Activated T-cell treated with anti-CD3 and anti-CD28 coated beads, Interleukin-2, amount 50 U/mL, for 48 hours (primary cell): ENCODE measurements around the gene GAL3ST2.
A peak's percentile ranks its signal among the peaks of the same experiment; 100 is the strongest.
"Not testable (repeated sequence)": the region's sequence is repeated elsewhere in the genome, so short reads cannot be mapped to it uniquely, and the experiment has no call there.

Experiments
- DNase-seq, 2 experiments: peaks; one replicate each; pipeline ENCODE4 v3.0.0-alpha.2; 2020

The GAL3ST2 gene

GRCh38 chr2:241748468-241749256 lies 28.0 kb upstream of the GAL3ST2 start:
- DNase-seq: no peak

GRCh38 chr2:241750076-241750840 lies 26.4 kb upstream of the GAL3ST2 start:
- no peak for DNase-seq

- DNase-seq: no peak
Observed at GRCh38 chr2:241751152-241751551, 25.5 kb upstream of the GAL3ST2 start.

- DNase-seq: no peak
Observed at GRCh38 chr2:241751776-241752175, 24.8 kb upstream of the GAL3ST2 start.

DNA sequence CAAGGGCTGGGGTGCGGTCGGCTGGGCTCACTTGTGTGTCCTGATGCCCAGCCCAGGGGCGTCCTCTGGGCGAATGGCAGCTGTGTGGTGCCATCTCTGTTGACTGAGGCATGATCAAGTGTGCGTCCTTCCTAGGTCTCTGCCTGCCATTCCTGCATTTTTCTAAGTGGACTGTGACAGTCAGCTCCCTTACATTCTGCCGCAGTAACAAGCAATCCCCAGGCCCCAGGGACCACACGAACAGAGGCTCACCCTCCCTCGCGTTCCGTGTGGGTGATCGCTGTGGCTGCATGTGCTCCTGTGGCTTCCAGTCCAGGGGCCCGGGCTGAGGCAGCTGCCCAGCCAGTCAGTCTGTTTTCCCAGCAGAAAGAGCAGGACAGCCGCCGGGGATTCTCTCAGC lies 24.4 kb upstream of the GAL3ST2 start:
- DNase-seq: no peak

DNA sequence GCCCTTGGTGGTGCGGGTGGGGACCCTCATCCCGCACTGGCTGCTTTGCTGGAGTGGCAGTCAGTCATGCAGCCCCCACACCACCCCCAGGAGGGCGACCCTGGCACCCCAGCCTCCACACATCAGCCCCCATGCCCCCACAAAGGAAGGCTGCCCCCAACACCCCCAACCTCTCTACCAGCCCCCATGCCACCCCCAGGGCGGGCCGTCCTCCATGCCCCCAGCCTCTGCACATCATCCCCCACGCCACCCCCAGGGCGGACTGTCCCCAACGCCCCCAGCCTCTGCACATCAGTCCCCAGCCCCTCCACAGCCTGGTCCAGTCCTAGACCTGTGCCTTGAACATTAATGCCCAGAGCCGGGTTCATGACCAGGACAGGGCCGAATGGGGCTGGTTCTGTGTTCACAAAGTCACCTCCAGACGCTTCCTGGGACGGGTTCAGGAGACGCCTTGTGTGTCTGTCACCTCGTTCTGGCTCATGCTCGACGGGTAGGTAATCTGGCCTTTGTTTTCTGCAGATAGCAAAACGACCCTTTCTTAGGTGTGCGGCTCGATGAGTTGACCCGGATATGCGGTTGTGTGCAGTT lies 23.8 kb upstream of the GAL3ST2 start:
- DNase-seq: no peak

GRCh38 chr2:241753493-241753892 lies 23.1 kb upstream of the GAL3ST2 start:
- no peak for DNase-seq

DNA sequence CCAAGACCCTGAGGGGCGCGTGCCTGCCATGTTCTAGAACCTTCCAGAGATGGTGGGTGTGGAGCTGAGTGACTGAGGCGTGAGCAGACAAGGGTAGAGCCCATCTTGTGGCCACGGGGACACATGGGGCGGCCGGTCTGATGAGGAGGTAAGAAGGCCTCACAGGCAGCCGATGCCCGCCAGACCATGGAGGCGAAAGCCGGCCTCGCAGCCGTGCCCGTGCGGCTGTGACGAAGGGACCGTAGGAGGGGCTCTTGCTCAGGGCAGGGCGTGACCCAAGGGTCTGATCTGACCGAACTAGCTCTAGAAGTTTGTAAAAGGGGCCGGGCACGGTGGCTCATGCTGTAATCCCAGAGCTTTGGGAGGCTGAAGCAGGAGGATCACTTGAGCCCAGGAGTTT lies 22.6 kb upstream of the GAL3ST2 start:
- no peak for DNase-seq

GRCh38 chr2:241755166-241755565 lies 21.5 kb upstream of the GAL3ST2 start:
- no peak for DNase-seq

DNA sequence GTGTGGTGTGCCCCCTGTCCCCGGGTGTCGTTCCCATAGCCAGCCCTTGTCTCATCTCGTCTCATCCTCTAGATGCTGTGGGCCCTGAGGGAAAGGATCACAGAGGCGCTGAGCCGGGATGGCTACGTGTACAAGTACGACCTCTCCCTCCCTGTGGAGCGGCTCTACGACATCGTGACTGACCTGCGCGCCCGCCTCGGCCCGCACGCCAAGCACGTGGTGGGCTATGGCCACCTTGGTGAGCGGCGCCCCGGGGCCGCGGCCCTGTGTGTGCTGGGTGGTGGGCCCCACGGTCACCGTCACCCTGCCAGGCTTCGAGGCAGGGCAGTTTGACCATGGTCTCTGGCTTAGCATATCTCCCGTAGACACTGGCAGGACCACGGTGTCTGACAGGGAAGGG lies 20.8 kb upstream of the GAL3ST2 start:
- no peak for DNase-seq

- no peak for DNase-seq
Observed at GRCh38 chr2:241759067-241759807, 17.4 kb upstream of the GAL3ST2 start.

DNA sequence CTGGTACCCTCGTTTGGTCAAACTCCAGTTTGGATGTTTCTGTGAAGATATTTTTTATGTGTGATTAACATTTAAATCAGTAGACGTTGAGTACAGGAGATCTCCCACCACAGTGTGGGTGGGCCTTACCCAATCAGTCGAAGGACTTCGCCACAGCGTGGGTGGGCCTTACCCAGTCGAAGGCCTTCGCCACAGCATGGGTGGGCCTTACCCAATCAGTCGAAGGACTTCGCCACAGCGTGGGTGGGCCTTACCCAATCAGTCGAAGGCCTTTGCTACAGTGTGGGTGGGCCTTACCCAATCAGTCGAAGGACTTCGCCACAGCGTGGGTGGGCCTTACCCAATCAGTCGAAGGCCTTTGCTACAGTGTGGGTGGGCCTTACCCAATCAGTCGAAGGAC lies 16.7 kb upstream of the GAL3ST2 start:
- not testable (repeated sequence) for DNase-seq

- no peak for DNase-seq
Observed at GRCh38 chr2:241760301-241760771, 16.3 kb upstream of the GAL3ST2 start.

DNA sequence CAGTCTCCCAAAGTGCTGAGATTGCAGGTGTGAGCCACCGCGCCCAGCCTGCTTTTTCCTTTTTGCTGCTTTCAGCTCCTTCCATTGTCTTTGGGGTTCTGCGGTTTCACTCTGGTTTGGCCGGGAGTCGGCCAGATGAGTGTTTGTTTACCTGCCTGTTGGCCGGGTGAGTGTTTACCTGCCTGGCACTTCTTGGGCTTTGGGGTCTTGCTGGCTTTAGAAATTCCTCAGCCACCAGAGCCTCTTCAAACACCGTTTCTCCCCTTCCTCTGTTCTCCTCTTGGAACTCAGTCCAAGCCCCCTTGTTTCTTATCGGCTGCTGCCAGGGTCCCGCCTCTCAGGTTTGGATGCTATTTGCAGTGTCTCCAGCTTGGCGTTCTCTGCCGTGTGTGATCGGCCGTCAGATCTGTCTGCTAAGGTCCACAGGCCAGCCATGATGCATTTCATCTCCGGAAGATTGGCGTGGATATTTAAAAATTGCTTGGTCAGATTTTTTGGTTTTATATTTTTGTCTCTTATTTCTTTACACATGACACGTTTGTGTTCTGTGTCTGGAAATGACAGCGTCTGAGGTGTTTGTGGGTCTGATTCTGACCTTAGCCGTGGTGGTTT lies 14.2 kb upstream of the GAL3ST2 start:
- DNase-seq: peak in 1 of 2 experiments; percentile 39

GRCh38 chr2:241762933-241763369 lies 13.7 kb upstream of the GAL3ST2 start:
- peak; percentile 72 to 75 for DNase-seq

- no peak for DNase-seq
Observed at GRCh38 chr2:241763551-241764274, 12.9 kb upstream of the GAL3ST2 start.

GRCh38 chr2:241764275-241765241 lies 12.1 kb upstream of the GAL3ST2 start:
- no peak for DNase-seq

GRCh38 chr2:241767464-241768250 lies 9.0 kb upstream of the GAL3ST2 start:
- peak; percentile 15 for DNase-seq

GRCh38 chr2:241768251-241768711 lies 8.3 kb upstream of the GAL3ST2 start:
- peak; percentile 11 to 18 for DNase-seq

DNA sequence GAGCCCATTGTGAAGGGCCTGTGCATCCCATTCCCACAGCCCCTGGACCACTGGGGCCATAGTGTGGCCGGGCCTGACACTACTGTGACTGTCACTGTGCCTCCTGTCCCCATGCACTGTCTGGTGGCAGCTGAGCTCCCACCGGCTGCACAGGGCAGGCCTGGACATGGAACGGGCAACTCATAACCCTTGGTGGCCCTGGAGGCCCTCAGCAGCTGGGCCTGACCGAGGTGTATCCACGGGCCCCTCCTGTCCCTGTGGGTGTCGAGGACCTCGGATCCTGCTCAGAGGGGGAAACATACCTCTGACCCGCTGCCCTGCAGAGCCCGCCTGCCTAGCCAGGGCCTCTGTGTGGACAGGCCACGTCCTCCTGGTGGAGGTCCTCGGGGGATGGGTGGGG lies 7.8 kb upstream of the GAL3ST2 start:
- no peak for DNase-seq
